ENCODE results near the gene C5orf24. TPM values are rescaled to one million over a fixed set of nuclear protein-coding genes. Genes with fewer than 3 reads are reported as not detected.

The C5orf24 gene
- polyA plus RNA-seq, 10 donors = 53.0 to 87.4 (median 70.8) TPM

DNA sequence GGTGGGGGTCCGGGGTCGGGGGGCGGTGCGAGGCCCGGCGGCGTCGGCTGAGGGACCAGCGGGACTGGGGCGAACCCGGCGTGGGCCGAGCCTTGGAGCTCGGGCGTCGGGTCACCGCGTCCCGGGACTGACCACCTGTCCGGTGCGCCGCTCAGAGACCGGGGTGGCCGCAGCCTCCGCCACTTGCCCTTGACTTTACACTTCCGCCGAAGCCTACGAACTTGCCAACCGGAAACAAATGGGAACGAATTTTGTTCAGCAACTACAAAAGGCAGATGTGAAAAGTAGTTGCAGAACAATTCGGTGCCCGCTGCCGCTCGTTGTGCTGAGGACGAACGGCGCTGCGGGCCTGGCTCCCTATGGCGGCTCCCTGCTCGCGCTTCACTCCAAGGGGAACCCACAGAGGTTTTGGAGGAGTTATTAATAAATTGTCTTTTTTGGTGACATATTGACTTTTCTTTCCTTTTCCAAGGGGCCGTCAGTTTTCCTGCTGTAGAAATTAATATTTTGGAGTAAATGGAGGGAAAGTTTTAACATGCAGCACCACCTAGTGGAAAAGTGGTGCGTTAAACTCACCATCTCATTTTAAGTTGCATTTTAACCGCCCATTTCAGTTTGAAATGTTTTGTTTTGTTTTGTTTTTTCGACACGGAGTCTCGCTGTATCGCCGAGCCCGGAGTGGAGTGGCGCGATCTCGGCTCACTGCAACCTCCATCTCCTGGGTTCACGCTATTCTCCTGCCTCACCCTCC is 59.7 kb downstream of the C5orf24 start:
- DNase-seq = peak; percentile 68 to 92 (median 85)

GRCh38 chr5:134906811-134907210 is 61.0 kb downstream of the C5orf24 start:
- DNase-seq = no peak

Other genes starting within 250 kb of the C5orf24 start
- gene SAR1B, start 213.1 kb upstream of the C5orf24 start, polyA plus RNA-seq (ENCODE audit: insufficient read length in 10 of 10) = 10 to 100 TPM; 26.5 to 48.1 (median 34.7) TPM
- 10 to 100 TPM; 16.5 to 26.0 (median 21.5) TPM for gene SEC24A, start 197.2 kb upstream of the C5orf24 start, polyA plus RNA-seq (ENCODE audit: insufficient read length in 10 of 10)
- 10 to 100 TPM; 44.1 to 58.9 (median 55.4) TPM for gene CAMLG, start 107.4 kb upstream of the C5orf24 start, polyA plus RNA-seq (ENCODE audit: insufficient read length in 10 of 10)
- gene DDX46, start 87.2 kb upstream of the C5orf24 start, polyA plus RNA-seq (ENCODE audit: insufficient read length in 10 of 10) = 10 to 100 TPM; 42.8 to 66.9 (median 54.8) TPM
- gene TXNDC15, start 28.4 kb downstream of the C5orf24 start, polyA plus RNA-seq (ENCODE audit: insufficient read length in 10 of 10) = 100 to 1,000 TPM in 1 of 10 donors, 10 to 100 TPM in 9; 65.3 to 110 (median 81.3) TPM
- gene PCBD2, start 59.2 kb downstream of the C5orf24 start, polyA plus RNA-seq (ENCODE audit: insufficient read length in 10 of 10) = 10 to 100 TPM in 3 of 10 donors, 1 to 10 TPM in 7; 6.5 to 13.8 (median 8.6) TPM
- gene CATSPER3, start 121.9 kb downstream of the C5orf24 start, polyA plus RNA-seq (ENCODE audit: insufficient read length in 10 of 10) = 1 to 10 TPM in 1 of 10 donors, under 1 TPM in 9; 0.24 to 1.2 (median 0.51) TPM
- 10 to 100 TPM in 5 of 10 donors, 1 to 10 TPM in 5; 2.6 to 20.1 (median 9.2) TPM for gene PITX1, start 188.3 kb downstream of the C5orf24 start, polyA plus RNA-seq (ENCODE audit: insufficient read length in 10 of 10)